Measurements from ENCODE around the gene PDK3.

Gene PDK3

DNA sequence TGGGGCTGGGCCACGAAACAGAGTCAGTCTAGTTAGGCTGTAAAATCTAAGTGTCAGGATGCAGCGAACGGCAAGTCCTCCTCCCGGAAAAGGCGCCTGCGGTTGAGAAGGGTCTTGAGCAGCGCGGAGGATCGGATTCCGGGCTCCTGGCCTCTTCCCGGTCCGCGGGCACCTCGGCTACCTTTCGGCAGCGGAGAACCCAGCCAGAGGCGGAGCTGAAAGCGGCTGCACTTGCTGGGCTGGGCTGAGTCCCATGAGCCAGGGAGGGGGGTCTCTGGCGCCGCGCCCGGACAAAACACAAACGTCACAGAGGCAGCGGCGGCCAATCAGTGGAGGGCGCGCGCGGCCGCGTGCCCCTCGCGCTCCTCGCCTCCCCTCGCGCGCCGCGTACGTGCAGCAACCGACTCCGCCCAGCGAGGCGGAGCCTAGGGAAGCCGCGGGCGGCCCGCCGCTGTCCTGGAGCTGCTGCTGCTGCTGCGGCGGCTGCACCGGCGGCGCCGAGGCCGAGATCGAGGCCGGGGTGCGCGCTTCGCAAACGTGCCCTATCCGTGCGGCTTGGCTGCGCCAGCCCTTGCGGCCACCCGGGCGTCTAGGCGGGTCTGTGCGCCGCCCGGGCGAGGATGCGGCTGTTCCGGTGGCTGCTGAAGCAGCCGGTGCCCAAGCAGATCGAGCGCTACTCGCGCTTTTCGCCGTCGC, at the start of gene PDK3:
PDK3 (plus strand) TSS at position 451 of the 696 bp plus-strand sequence; CDS start at position 621, 170 bp downstream.
- peak; percentile 86 for DNase-seq

DNA sequence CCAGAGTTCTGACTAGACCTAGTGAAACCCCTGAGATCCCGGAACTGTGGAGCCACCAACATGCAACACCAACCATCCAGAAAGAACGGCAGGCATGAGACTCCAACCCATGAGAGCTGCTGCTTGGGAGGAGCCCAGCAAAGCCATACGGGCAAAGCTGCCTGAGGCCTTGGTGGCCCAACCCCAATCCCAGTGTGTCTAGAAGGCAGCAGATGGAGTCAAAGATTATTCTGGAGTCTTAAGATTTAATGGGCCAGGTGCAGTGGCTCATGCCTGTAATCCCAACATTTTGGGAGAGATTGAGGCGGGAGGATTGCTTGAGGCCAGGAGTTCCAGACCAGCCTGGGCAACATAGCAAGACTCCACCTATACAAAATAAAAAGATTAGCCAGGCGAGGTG, 49.2 kb upstream of the PDK3 start:
- DNase-seq = no peak

DNA sequence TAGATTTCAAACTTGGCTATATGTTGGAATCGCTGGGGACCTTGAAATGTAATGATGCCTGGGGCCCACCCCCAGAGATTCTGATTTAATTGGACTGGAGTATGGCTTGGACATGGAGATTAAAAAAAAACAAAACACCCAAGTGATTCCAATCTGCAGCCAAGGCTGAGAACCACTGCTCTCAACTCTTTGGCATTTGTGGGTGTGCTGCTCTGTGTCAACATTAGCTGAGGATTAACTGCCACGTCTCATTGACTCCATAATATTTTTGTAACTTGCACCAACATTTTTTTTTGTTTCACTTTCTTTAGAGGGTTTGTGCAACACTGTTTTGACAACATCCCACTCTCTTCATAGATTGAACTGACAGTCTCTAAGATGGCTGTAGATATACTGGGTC, 41.1 kb upstream of the PDK3 start:
- no peak for DNase-seq

- no peak for DNase-seq
Observed at GRCh38 chrX:24424948-24425347, 40.1 kb upstream of the PDK3 start.

GRCh38 chrX:24425806-24426205, 39.3 kb upstream of the PDK3 start:
- no peak for DNase-seq

DNA sequence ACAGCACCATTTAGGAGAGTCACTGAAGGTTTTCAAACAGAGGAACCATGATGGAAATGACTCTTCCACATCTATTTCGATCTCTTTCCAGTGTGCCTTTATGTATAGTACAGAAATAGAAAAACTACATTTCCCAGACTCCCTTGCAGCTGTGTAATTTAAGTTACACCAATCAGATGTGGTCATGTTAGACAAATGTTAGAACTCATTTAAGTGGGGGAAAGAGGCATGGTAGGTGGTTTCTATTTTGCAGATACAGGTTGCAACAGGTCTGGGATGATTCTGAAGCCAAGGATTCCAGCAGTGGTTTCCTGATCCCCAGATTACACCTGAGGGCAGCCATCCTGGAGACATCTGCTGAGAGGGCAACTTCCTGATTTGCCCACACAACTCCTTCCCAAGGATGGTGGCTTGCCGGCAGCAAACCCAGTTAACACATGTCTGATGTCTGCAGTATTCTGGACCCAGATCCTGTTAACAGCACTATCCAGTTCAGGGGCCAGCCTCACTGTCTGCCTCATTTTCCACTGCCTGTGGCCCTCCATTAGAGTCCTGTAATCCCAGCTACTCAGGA, 38.7 kb upstream of the PDK3 start:
- no peak for DNase-seq

DNA sequence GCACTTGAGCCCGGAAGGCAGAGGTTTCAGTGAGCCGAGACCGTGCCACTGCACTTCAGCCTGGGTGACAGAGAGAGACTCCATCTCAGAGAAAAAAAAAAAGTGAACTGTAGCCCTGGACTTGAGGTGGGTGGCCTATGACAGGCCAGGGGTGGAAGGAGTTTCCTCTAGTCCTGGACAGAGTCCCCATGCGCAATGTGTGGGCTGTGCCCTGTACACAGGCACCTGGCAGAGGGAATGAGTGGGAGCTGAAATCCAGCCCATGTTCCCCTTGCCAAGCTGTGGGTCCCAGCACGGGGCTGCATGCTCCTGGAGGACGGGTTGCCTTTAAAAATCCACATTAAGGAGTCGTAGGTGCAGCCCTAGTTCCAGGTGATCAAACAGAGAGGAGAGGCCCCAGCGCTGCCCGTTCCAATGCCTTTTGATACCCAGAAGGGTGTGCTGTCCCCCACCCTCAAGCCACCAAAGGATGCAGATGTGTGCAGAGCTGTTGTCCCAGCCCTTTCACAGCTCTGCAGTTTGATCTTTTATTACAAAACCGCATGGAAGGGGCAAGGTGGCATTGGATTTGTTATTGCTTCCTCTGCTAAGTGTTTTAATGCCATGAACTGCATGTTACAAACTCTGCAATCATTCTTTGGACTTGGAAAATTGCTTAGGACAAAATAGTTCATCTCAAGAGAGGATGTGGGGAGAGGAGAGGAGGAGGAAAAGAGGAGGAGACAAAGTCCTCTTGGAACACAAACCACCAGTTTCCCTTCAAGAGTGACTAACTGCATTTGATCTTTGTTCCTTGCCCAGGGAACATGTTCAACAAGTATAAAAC, 38.0 kb upstream of the PDK3 start:
- DNase-seq = no peak

GRCh38 chrX:24427747-24428019, 37.4 kb upstream of the PDK3 start:
- no peak for DNase-seq

DNA sequence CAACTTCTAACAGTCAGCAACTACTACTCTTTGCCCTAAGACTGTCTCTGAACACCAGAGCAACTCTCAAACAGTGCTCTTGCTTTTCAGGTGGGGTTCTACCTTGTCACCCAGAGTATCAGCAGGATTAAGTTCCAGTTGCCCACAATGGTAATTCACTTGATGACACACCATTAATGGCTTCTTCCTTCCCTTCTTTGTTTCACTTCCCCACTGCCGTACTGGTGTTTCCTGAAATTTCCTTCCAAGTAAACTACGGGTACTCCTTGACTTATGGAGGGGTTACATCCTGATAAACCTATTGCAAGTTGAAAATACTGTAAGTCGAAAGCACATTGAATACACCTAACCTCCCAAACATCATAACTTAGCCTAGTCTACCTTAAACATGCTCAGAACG, 36.6 kb upstream of the PDK3 start:
- no peak for DNase-seq

- DNase-seq = no peak
Observed at GRCh38 chrX:24435060-24435459, 30.0 kb upstream of the PDK3 start.

- no peak for DNase-seq
Observed at GRCh38 chrX:24443918-24444317, 21.2 kb upstream of the PDK3 start.

GRCh38 chrX:24444645-24445044, 20.4 kb upstream of the PDK3 start:
- DNase-seq = no peak

DNA sequence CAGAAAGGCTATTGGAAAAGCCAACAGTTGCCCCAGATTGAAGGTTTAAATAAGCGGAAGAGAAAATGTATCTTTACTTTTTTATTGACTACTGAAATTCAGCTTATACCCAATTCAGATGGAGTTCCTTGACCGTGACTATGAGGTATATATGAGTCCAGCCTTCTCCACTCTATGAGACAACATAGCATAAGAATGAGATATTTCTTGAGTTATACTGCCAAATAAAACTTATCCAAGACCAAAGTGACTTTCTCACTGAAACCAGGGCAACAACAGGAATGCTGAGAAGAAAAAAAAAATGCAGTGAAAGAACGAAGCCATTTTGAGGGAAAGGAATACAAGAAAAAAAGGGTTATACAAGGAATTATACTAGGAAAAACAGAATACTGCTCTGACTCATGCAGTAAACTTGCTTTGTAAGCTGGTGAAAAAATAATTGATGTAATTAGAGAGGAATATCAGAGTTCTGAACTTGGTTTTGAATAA, 16.3 kb upstream of the PDK3 start:
- DNase-seq = no peak

- no peak for DNase-seq
Observed at GRCh38 chrX:24463077-24463476, 2.0 kb upstream of the PDK3 start.

- DNase-seq = no peak
Observed at GRCh38 chrX:24464498-24464835, 619 bp upstream of the PDK3 start.

DNA sequence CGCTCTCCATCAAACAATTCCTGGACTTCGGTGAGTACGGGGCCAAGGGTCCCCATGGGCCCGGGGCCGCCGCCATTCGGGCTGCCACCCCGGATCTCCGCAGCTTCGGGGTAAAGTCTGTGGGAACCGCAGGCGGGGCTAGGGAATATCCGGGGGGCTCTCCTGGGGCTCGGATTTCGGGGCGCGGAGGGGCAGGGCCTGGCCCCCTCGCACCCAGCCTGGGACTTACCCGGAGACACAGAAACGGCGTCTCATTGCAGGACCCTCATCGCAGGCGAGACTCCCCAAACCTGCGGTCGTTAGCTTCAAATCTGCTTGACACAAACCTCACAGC, 413 bp downstream of the PDK3 start:
- DNase-seq = no peak

GRCh38 chrX:24466025-24466424, 939 bp downstream of the PDK3 start:
- no peak for DNase-seq

- no peak for DNase-seq
Observed at GRCh38 chrX:24468245-24468644, 3.2 kb downstream of the PDK3 start.

- DNase-seq = no peak
Observed at GRCh38 chrX:24471808-24472207, 6.7 kb downstream of the PDK3 start.

DNA sequence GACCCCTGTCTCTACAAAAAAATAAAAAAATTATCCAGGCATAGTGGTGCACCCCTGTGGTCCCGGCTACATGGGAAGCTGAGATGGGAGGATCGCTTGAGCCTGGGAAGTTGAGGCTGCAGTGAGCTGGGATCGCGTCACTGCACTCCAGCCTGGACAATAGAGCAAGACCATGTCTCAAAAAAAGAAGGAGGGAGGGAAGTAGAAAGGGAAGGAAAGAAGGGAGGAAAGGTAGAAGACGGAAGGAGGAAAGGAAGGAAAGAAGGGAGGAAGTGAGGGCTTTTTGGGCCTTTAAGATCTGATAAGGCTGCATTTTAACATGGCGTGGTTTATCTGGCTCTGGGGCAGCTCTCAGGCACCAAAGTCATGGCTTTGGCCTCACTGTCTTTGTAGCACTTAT, 10.4 kb downstream of the PDK3 start:
- DNase-seq = no peak

DNA sequence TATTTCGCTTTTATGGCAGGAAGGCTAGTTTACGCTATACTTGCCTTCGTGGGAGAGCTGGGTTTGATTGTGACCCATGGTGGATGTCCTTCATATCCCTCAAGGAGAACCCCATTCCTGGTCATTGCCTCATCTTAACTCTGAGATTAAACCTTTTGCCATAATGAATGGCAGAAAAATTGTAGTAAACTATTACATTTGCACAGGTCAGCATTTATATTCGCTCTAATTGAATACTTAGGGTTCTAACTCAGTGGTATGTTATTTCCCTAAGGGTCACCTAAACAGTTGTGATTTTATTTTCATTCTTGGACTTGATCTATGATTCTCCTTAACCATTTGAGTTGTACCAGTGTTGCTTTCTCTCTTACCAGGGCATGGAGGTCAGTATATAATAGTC, 13.4 kb downstream of the PDK3 start:
- DNase-seq = no peak

DNA sequence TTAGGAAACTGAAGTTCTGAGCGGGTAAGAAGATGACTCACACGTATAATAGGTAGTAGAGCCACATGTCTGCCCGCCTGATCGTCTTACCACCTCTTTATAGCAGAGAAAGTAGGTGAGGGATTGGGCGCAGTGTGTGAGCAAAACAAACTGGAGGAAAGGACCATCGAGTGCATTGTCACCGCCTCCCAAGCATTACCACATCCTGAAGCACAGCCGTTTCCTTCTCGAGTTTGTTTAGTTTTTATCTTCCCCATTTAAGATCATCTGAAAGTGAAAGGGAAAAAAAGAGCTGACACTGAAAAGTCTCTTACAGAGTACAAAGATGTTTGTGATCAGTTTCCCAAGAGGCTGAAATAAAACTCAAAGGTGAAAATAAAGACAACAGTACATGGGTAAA, 14.8 kb downstream of the PDK3 start:
- peak; percentile 12 for DNase-seq

GRCh38 chrX:24480400-24480865, 15.3 kb downstream of the PDK3 start:
- no peak for DNase-seq

DNA sequence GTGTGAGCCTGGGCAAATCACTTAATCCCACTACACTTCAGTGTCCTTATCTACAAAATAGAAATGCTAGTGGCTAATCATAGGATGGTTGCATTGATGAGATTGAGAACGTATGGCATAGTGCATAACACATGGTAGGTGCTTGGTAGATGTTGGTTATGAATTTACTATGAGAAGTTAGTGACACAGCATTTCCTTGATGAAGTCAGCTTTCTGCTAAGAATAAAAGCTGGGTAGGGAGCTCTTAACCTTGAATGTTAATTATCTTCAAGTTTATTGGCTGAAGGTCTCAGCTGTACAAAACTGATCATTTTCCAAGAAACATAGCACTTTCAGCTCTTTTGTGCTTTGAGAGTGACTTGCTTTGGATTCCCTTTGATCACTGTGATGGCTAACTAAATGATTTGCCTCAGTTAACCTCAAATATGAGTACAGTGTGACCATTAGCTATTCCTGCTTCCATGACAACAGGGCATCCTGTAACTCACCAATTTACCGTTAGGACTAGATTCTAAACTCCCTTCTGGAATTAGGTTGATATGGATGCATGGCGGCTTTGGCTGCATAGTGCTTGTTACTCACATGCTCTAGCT, 17.8 kb downstream of the PDK3 start:
- no peak for DNase-seq
